GM12874 (cell line): ENCODE results near the gene TMEM181.

Source experiments
- CTCF ChIP-seq: IDR thresholded peaks from 2 replicates; pipeline ENCODE4 v1.5.1; 2011; ENCODE audit warnings: low read depth, mild to moderate bottlenecking, control low read depth, low read length, moderate library complexity; ENCODE audit not compliant: insufficient read depth

TMEM181 gene

GRCh38 chr6:158559895-158560835 is at the start of gene TMEM181:
Gene TMEM181 (plus strand): TSS chr6:158560091. CDS start chr6:158560225, 134 bp downstream.
- no peak for TF ChIP-seq CTCF

- TF ChIP-seq CTCF: no peak
Measured at GRCh38 chr6:158512809-158513208, 47.1 kb upstream of the TMEM181 start.

GRCh38 chr6:158514176-158514575 is 45.7 kb upstream of the TMEM181 start:
- TF ChIP-seq CTCF: no peak

- no peak for TF ChIP-seq CTCF
Measured at GRCh38 chr6:158514991-158515390, 44.9 kb upstream of the TMEM181 start.

GRCh38 chr6:158516098-158516497 is 43.8 kb upstream of the TMEM181 start:
- TF ChIP-seq CTCF: no peak

- no peak for TF ChIP-seq CTCF
Measured at GRCh38 chr6:158517038-158517437, 42.9 kb upstream of the TMEM181 start.

- TF ChIP-seq CTCF: no peak
Measured at GRCh38 chr6:158517581-158517980, 42.3 kb upstream of the TMEM181 start.
